GM21576 (cell line): ENCODE measurements around the gene HMGCS2.
A peak's percentile ranks its signal among the peaks of the same experiment; 100 is the strongest.
"Not testable (repeated sequence)": the region's sequence is repeated elsewhere in the genome, so short reads cannot be mapped to it uniquely, and the experiment has no call there.

ENCODE experiments used
- ATAC-seq: cut with Tn5 transposase; IDR thresholded peaks from one replicate; pipeline ENCODE4 v1.9.1; 2021; ENCODE audit warnings: mild to moderate bottlenecking, moderate library complexity; ENCODE audit not compliant: unreplicated experiment

Gene HMGCS2

DNA sequence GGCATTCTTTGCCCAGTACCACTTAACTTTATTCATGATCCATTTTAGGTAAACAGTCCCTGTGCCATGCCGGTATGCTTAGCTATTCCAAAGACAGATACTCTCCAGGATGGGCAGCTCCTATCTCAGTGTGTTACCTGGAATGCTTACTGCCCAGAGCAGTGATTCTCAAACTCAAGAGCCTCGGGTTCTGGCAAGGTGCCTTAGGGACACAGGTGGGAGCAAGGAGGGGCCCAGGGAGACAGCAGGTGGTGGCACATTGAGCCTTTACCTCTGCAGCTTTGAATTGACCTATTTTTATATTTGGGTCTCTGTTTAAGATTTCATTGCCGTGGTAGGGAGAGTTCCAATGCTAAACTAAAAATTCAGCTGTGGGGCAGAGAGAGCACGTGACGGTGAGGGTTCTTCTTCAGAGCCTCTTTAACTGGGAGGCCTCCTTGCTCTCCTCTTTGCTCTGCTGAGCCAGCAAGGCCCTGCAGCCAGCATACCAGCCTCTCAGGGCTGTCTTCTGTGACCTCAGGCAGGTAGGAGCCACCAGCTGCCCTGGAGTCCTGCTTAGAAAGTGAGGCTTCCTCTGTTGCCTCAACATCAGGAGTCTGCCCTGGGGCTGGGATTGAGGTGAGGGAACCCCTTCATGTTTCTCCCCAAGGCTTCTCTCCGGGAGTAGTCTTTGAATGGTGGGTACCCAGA is 36.8 kb downstream of the HMGCS2 start:
- ATAC-seq = no peak

DNA sequence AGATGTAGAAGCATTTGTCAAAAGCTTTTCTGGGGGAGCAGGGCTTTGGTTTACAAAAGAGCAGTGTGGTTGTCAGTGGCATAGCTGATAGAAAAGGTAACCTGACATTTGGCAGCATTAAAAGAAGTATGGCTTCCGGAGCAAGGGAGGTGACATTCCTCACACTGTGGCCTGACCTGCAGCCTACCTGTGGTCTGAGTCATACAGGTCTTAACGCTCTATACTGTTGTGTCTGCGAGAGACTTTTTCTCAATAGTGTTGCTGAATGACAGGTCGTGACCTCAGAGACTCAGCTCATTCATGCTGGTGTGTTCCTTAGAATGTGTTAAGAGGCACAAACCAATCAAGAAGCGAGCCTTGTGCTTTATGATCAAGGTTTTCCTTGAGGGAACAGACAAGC is 37.6 kb downstream of the HMGCS2 start:
- ATAC-seq = no peak

DNA sequence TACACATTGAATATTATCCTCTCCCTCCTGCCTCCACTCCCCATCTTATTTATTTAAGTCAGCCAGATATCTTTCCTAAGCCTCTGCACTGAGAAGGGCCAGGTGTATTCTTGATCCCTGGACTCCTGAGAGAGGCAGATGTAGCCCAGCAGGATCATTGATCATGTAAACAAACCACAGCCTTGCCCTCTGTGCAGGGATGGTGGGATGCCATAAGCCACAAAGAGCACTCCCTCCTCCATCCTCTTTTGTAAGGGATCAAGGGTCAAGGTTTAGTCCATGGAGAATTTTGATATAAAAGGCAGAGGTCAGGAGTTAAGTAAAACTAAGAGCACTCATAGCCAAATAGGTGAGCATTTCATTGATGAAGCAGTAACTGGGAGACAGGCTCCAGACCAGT is 39.7 kb downstream of the HMGCS2 start:
- ATAC-seq = no peak

DNA sequence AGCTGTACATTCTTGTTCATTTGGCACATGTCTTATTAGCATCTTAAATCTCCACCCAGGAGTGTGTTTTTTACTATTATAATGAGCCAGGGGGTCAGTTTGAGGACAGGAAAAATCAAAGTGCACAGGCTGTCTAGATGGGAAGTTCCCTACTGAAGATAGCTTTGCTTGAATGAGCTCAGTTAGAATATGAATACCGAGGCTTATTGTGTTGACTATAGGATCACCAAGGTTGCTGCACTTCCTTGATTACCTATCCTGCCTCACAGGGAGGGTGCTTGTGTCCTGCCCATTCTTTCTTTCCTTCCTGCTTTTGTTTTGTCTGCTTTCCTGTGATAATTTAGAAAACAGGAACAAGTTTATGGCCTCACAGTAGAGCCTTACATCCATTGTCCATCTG is 40.7 kb downstream of the HMGCS2 start:
- no peak for ATAC-seq

DNA sequence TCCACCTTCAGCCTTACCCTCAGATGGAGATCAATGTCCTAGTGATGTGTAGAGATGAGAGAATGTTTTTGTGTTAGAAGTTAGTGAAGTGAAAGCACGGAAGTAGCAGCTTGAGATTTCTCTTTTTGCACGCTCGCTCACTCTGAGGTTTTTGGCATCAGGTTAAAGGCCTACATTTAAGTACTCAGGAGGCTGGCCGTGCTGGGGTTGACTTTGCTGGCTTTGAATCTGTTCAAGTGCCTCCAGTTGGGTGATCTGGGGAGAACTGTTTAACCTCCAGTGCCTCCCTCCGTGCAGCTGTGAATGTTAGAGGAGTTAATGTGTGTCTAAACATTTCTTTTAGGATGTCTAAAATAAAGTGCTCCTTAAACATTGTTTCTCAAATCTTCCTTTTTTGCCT is 43.1 kb downstream of the HMGCS2 start:
- no peak for ATAC-seq

DNA sequence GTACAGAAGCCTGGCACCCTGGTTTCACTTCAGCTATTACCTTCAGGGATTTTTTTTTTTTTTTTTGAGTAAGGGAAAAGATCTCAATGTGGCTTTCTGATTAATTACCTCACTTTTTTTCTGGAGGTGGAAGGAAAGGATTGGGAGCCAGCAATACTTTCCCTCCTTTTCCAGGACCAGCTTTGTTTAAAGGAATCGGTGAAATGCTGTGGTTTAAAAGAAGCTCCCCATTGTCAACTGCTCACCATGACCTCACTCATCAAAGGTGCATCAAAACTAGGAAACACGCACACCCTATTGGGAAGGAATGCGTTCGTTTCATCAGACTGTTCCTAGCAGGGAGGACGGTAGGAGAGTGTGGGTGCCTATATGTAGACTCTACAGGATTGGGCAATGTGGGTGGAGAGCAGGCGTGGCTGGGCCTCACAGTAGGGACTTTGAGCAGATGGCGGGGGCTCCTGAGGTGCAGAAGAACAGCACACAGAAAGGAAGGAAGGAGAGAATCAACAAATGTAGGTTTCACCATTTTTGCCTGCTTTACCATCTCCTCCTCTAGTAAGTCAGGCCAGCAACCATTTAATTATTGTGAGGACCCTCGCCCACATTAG is 44.0 kb downstream of the HMGCS2 start:
- no peak for ATAC-seq

DNA sequence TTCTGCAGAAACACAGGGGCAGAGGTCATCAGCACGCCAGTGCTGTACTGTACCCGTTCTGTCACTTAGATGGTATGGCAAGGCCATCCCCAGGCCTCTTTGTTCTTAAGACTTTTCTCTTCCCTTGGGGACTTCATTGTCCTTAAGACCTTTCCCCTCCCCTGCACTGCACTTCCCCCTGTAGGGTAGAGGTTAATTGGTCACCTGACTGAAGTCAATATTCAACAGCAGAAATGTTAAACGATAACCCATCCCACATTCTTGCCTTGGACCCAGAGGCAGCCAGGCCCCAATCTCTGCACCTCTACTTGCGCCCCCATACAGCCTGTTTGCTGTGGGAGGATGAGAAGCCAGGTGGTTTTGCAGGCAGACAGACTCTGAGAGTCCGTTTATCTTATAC is 46.8 kb downstream of the HMGCS2 start:
- no peak for ATAC-seq

DNA sequence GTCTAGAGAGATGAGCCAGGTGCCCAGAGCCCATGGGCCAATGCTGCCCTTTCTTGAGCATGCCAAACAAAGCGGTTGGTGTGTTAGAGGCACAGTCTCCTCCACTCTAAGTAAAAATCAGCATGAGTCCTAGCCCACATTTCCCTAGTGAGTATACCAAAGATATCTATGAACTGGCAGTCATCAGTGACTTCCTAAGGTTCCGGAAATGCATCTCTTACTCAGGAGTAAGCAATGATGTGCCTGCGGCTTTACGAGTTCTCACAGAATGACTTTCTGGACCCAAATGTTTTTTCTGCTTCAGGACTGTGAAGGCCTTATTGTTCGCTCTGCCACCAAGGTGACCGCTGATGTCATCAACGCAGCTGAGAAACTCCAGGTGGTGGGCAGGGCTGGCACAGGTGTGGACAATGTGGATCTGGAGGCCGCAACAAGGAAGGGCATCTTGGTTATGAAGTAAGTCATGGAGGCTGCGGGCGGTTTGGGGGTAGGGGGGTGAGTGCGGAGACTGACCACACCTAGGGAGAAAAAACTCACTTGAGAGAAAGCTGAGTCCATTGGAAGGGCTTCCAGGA is 47.8 kb downstream of the HMGCS2 start:
- ATAC-seq = no peak

DNA sequence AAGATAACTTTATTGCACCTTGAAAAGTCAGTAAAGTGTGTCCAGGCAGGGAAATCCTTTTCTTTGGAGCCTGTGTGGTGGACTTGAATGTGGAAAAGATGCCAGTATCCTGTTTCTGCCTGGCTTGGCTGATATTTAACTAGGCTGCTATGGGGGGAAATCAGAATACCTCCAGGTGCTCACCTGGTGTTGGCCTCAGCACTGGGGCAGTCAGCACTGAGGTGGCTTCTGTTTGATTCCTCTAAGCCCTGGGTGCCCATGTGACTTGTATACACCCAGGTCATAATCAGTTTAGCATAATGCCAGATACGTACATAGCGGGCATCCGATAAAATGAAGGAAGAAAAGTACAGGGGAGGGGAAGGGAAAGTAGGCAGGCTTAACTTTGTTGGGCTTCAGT is 49.7 kb downstream of the HMGCS2 start:
- ATAC-seq = no peak

DNA sequence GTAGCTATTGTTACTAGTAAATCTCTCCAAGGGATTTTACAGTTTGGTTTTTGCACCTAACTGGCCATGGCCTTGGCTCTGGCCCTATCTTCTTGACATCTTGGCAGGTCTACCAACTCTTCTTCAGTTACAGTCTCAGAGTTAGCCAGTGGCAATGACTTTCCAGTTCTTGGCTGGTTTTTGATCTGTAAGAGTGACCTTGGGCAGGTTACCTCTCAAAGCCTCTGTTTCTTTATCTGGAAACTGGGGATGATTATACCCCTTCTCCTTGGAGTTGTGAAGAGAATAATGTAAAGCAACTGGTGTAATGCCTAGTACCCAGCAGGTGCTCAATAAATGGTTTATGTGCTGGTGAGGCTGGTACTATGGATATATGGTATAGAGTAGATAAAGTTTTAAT is 50.3 kb downstream of the HMGCS2 start:
- no peak for ATAC-seq

DNA sequence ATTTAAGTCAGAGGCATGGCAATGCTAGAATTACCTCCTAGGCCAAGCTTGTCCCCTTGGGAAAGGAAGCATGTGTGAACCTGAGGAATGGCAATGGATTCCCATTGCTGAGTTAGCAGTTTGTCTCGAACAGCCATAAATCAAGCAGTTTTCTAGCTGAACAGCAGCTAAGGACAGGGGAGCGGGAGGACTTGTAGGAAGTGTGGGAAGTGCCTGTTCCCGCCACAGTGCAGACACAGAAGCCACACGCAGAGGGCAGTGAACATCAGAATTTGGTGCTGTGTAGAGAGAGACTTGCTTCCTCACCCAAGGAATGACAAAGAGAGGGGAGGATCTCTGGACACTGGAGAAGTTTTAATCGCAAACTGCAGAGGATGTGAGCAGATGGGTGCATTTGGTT is 53.2 kb downstream of the HMGCS2 start:
- no peak for ATAC-seq

DNA sequence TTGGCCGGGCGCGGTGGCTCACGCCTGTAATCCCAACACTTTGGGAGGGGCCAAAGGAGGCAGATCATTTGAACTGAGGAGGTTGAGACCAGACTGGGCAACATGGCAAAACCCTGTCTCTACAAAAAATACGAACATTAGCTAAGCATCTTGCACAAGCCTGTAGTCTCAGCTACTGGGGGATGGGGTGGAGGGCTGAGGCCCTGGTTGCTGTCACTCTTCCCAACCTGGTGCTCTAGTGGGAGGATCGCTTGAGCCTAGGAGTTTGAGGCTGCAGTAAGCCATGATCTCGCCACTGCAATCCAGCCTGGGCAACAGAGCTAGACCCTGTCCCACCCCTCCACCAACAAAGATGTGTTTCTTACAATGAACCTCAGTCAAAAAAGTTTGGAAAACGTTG is 54.1 kb downstream of the HMGCS2 start:
- no peak for ATAC-seq

DNA sequence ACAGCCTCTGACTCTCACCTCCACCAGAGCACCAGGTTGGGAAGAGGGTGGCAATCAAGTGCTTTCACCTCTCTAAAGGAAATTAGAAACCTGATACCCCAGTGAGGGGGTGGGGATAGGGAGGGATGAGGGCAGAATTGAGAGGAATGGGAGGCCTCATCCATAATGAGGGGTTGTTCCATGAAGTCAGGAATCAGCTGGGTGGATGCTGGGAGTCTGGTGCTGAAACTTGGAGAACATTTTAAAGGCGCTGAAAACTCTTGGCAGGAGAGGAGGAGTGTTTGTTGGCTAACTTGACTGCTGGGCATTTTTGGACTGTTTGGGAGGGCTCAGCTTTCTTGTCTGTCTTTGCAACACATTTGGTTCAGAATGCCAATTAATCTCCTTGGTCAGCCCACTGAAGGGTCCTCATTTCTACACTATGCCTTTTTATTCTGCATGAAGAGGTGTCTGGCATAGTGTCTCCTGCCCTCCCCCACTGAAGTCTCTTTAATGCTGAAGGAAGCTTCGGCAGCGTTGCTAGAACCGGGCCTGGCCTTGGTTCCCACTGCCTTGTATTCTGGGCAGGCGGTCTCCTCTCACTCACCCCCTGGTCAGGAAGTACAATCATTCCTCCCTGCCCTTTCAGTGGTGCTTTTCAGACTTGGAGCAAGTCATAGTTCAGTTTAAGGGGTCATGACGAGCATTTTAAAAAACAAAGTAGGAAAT is 54.8 kb downstream of the HMGCS2 start:
- ATAC-seq = no peak

DNA sequence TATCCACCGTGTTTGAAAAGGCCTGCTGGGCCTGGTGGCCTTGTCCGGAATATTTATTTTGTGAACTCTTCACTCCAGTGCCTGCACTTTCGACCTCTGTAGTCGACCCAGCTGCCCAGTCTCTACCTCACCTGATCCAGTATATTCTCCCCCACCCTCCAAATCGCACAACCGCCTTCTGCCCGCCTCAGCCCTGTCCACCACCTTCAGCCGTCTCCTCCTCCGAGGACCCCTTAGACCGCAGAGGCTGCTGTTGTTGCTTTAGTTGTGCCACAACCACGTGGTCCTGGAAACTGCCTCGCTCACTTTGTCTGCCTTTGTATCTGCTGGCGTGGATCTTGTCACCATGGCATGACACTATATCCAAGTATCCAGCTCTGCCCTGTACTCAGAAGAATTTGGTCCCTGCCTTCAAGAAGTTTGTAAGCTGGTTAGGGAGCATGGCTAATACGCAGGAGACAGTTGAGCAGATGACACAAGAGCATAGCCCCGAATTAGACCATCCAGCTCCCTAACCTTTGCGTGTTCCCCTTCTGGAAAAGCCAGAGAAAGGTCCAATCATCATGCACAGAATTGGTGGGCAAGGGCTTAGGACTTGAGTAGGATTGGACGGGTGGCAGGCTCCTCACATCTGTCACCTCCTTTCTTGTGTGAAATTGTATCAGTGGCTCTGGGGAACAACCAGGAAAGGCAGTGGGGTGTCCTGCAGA is 55.5 kb downstream of the HMGCS2 start:
- ATAC-seq = no peak

DNA sequence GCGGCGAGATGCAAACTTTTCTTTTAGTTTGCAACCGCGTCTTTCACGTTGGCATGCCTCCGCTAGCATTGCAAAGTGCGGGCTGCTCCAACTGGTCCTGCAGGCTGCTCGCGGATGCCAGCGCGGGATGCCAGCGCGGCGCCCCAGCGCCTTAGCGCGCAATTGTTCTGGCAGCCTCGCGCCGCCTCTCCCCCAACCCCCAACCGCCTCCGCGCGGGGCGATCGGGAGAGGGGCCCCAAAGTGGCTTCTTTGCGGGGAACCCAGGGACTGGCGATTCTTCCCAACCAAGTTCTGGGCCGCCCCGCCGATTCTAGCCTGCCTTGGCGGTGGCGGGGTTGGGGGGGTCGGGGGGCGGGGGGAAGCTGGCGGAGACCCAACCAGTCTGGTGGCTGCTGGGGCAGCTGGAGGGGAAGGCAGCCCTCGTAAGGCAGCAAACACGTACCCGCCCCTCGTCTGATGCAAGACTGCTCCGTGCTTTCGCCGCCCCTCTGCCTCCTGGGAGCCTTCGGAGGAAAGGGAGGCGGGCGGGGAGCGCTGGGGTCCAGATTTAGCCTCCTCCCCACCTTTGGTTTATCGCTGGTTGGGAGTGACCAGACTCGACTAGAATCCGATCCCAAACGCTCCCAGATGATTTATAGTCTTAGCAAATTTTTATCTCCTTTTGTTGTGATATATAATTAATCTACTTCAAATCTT is 56.2 kb downstream of the HMGCS2 start:
- no peak for ATAC-seq

DNA sequence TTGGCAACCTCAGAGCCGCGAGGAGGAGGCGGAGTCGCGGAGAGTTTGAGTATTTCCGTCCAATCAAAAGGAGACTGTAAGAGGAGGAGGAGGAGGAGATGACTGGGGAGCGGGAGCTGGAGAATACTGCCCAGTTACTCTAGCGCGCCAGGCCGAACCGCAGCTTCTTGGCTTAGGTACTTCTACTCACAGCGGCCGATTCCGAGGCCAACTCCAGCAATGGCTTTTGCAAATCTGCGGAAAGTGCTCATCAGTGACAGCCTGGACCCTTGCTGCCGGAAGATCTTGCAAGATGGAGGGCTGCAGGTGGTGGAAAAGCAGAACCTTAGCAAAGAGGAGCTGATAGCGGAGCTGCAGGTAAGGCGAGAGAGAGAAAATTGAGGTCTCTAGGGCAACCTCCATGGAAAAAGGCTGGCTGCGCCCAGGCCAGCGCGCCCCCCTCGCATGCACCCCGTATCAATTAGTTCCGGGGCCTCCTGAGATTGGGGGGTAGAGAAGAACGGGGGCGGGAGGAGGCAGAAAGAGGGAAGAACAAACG is 56.8 kb downstream of the HMGCS2 start, which contains the start of gene PHGDH:
Gene PHGDH, plus strand, starts transcription at position 131 of the 538 bp plus-strand sequence. Its CDS starts 89 bp downstream, at position 220.
- peak; percentile 58 for ATAC-seq

DNA sequence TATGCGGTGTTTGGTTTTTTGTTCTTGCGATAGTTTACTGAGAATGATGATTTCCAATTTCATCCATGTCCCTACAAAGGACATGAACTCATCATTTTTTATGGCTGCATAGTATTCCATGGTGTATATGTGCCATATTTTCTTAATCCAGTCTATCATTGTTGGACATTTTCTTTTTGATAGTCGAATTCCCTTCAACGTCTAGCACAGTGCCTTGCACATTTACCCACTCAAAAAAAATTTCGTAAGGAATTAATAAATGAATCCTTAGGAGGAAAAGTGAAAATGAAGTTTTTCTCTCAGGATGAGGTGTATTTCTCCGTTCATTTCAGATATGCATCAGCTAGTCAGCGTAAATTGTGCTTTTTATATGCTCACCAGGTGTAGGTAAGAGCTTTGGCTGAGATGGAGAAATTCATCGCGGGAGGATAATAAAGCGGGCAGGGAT is 57.3 kb downstream of the HMGCS2 start:
- not testable (repeated sequence) for ATAC-seq

DNA sequence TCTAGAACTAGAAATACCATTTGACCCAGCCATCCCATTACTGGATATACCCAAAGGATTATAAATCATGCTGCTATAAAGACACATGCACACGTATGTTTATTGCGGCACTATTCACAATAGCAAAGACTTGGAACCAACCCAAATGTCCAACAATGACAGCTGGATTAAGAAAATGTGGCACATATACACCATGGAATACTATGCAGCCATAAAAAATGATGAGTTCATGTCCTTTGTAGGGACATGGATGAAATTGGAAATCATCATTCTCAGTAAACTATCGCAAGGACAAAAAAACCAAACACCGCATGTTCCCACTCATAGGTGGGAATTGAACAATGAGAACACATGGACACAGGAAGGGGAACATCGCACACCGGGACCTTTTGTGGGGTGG is 62.1 kb downstream of the HMGCS2 start:
- ATAC-seq = not testable (repeated sequence)

DNA sequence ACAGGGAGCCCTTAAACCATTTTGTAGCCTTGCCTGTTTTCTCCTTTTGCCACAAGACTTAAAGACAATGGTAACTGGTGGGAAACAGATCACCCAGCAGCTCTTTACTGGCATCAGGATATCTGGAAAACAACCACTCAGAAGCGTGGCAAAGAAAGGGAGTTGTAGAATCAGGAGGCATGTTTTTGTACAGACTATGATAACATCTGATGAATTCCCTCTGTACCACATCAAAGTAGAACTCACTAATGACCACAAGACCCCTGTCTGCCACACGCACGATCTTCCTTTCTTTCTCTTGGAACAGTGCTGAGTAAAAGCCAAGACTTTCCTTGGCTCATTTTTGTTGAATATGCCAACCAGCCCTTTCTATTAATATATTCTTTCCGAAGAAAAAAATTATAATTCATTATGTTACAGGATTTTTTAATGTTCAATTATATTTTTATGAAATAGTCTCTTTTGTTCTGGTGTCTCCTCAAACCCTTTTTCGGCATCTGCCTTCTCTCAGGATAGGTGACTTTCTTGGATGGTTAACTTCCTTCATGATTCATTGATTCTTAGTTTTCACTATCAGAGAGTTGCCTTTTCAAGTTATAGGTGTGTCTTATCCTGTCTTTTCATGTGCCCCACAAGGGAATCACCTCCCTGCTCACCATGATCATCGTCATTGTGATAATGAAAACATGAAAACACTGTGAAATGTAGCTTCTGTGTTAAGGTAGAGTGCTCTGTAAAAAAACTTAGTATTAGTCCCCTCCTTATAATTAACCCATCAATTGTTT is 64.8 kb downstream of the HMGCS2 start:
- no peak for ATAC-seq
